ENCODE results near the gene DGKD.

Gene DGKD

DNA sequence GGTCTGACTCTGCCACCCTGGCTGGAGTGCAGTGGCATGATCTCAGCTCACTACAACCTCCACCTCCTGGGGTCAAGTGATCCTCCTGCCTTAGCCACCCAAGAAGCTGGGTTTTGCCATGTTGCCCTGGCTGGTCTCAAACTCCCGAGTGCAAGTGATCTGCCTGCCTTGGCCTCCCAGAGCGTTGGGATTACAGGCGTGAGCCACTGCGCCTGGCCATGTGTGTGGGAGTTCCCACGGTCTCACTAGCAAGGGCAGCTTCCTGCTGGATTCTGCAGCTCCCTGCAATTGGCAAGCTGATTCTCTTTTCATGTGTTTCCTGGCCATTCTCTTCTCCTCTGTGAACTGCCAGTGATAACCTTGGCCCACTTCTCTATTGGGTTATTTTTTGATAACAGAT is 128.3 kb downstream of the DGKD start:
- DNase-seq = no peak

DNA sequence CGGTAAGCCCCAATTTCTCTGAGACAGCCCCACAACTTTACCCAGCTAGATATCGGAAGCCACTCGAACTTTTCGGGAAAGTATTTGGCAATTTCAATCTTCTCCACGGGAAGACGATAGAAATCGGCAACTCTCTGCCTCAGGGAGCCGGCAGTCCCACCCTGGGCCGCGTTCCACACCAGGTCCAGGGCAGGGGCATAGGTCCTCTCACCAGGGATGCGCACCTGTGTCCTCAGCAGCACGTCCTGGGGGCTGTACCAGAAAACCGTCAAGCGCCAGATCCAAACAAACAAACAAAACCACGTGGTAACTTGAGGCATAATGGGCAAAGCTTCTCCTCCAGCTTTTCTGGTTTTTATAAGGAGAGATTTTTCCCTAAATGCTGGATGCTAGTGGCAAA is 131.4 kb downstream of the DGKD start:
- no peak for DNase-seq

DNA sequence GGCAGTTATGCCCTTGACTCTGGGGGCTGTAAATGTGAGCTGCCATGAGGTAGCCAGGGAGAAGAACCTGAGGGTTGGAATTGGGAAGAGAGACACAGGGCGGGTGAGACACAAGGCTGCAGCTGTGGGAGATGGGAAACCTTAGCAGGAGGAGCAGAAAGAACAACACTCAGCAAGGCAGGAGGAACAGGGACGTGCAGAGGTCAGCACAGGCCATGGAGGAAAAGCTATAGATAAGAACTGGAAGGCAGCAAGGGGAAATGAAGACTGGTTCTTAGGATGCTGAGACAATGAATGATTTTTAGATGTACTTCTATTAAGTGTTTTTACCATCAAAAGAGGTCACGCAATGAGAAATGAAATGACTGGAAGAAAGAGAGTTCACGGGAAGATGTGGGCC is 132.1 kb downstream of the DGKD start:
- DNase-seq = no peak

DNA sequence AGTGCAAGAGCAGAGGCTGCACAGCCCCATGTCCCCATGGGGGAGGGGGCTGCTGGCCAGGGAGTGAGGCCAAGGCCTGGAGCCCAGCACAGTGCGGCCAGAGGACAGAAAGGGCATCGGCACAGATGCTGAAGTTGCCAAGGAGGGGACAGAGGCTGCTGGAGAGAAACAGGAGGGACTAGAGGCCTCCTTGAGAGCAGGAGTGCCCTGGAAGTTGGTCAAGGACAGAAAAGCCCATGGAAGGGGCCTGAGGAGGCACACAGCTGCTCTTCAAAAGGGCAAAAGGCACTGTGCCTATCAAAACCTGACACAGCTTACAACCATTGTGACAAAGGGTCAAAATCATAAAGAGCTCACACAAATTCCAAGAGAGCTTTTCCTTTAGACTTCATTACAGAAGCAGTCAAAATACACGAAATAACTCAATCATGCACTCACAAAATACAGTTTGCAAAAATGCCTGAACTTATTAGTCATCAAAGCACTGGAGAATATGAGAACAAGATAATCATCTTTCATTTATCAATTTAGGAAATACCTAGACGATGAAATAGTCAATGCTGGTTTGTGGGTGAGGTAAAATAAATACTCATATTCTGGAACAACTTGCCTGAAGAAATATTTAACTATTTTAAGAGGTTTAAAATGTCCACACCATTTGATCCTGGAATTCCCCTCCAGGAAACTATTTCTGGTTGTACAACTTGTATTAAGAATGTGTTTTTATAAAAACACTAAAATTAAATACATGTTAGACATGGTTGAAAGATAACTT is 132.7 kb downstream of the DGKD start:
- no peak for DNase-seq

DNA sequence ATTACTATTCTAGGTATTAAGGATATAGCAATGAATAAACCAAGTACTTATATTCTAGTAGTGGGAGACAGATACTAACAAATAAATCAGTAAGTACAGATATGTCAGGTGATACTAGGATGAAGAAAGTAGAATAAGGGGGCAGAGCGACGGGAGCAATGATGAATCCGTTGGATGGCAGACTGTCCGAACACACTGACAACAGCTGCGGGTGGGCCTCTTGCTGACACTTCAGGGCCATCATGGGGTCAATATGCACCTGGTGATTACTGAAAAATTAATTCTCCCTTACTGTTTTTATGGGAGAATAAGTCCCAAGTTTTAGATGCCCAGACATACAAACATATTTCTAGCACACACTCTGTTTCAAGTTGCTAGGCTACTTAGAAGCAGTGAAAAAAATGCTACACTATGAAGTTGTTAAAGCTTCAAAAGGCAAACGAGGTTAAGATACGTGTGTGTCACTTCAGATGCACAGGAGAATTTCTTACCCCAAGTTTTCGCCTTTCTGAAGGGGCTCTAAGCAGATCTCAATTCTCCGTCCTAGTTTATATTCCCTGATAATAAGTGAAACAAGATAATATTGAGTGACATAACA is 133.6 kb downstream of the DGKD start:
- DNase-seq = no peak

DNA sequence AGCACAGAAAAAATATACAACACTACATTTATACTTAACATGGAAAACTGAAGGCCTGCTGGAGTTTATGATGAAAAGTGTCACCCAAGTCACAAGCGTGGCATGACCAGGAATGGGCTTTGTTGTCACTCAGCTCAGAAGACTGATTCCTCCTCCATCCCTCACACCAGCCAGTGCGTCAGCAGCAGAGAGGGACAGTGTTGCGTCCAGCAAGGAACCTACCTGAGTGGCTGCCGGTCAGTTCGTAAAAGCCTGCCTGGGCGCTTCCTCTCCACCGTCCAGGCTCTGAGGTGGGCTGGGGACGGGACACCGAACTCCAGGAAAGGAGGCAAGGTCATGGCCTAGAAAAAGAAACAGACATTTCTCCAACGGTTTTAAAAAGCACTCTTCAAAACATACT is 134.8 kb downstream of the DGKD start:
- DNase-seq = no peak

DNA sequence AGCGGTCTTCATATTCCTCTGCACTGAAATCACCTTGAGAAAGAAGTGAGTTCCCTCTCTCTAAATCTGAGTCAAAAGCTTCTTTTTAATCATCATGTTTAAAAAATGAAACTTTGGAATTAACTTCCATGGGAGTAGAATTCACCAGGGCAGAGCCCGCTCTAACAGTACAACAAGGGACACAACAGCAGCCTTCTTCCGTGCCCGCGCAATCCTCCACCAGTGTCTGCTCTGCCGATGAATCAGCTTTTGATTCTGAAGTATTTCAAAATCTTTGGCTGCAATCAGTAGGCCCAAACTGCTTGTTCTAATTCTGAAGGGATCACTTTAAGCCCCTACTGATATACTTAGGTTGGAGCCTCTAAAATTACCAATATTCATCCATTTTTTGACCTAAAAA is 135.4 kb downstream of the DGKD start:
- DNase-seq = no peak

DNA sequence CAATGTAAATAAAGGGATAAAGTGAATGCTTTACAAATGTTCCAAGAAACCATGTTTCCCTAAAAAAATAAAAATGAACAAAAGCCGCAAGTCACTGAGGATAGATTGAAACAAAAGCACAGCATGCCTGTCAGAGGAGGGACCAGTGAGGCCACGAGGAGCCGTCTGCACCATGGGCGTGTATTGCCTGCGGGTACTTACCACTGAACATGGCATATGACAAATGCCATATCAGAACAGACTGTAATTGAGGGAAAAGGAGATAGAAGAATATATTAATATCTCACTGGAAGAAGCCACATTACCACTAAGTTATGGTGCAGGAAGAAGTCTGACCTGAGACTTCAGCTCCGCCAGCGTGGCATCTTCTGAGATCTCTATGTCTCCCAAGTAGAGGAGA is 136.5 kb downstream of the DGKD start:
- no peak for DNase-seq

DNA sequence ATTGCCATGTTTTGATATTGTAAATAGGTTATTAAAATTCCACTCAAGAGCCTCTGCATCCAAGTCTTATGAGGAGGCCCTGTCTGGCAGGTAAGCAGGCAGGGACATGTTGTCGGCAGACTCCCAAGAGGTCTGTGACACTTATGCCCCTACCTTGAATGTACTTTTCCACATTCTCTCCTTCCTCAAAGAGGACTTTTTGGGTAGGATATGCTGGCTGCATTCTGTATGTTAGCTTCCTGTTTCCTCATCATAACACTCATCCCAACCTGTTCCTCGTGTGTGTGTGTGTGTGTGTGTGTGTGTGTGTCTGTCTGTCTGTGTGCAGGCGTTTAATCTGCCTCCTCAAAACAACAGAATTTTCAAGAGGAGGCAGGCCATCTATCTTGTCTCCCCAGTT is 137.0 kb downstream of the DGKD start:
- no peak for DNase-seq

DNA sequence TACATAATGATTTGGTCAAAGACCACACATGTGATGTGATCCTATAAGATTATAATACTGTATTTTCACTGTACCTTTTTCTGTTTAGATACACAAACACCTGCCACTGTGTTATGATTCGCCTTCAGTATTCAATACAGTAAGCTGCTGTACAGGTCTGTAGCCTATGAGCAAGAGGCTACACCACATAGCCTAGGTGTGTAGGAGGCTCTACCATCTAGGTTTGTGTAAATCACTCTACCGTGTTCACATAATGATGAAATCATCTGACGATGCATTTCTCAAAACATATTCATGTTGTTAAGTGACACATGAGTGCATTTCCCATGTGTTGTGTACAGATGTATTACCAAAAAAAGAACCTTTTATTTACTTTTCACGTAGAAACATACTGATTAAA is 137.8 kb downstream of the DGKD start:
- DNase-seq = no peak

DNA sequence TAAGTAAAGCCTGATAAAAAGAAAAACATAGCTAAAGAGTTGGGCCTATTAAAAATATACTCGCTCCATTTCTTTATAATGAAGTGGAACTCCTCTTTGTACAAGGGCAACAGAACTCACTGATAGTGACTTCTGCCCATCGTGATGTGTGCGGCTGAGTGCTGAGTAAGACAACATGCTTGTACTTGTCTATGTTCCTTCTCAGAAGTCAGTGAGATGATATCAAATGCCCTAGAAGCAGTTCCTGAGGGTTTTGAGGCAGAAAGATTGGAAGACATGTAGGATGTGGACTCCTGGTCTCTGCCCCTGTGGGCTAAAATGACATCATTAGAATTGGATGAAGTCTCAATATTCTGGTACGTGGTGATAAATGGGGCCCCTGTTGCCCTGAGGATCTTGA is 138.5 kb downstream of the DGKD start:
- DNase-seq = no peak

DNA sequence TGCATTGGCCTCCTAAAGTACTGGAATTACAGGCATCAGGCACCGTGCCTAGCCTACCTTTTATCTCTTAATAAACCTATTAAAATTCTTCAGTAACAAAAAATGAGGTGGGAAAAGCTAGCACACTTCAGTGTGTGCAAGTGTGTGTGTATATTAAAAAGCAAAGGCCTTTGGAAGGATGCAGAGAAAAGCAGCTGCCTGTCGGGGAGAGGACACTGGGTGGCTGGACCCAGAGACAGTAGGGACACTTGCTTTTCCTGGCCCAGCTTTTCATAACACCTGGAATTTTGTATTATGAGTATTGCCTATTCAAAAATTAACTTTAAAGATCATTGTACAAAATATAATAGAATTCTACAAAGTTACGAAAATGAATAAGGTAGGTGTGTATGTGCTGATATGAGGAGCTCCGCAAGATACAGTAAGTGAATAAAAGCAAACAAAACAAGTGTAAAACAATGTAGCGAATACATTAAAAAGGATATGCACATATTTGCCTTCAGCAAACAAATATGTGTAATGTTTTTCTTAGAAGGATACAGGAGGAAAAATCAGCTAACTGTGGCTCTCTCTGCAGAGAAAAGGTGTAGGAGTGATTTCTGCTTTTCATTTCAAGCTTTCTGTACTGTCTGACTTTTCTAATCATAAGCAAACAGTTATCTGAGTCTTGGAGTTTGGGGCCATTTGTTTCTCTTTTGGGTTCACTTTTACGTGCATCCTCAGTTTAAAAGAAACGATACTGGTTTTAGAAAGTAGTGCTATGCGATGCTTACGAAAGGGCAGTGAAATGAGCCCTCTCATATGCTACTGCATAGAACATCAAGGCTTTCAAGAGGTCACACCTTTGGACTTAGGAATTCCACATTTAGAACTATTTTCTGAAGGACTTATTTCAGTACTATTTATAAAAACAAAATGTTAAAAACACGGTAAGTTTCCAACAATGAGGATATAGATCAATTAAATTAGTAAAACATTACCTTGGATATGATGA is 141.5 kb downstream of the DGKD start:
- DNase-seq = no peak

DNA sequence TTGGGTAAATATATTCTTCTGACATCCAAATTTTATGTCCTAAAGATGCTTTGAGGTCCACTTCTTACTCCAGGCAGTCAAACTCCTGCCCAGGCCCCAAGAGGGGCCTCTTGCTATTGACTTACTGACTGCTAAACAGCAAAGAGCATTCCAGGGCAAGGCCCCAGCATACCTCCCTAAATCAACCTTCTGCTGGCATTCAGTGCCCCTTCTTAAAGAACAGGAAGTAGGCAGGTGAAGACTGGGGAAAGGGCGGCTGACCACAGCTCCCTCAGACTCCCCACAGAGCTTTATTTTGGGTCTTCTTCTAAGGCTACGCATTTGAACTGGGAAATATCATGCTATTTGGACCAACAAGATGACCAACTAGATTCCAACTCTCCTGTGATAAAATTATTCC is 143.4 kb downstream of the DGKD start:
- no peak for DNase-seq

DNA sequence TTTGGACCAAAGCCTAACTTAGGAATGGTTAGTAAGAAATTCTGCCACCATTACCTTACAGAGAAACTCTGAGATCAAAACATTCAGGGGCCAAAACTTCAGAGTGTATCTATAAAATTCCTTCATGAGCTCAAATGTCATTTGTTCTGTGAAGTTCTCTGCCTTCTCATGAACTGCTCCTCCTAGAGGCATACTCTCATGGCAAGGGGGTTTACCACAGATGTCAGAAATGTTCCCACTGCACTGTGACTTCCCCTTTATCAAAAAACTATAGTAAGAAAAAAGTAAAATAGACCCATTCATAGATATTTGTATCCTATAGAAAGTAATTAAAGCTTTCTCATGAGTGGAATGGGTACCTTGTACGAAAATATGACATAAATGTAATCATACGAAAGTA is 143.8 kb downstream of the DGKD start:
- DNase-seq = no peak

DNA sequence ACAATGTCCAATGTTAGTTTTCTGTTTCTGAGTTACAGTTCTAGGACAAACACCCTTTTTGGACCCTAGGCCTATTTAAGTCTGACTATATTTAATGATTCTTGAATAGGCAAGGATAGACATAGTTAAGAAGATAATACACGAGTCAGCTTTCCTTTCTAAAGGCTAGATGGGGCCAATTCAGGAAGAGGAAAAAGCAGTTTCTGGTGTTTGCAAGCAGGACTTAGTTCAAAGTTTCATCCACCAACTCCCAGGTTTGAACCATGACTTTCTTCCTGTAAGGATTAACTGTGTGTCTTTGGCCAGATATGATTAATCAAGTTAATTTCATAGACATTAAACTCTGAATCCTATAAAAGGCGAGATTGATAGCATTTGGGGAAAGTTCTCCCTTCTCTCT is 145.6 kb downstream of the DGKD start:
- no peak for DNase-seq

DNA sequence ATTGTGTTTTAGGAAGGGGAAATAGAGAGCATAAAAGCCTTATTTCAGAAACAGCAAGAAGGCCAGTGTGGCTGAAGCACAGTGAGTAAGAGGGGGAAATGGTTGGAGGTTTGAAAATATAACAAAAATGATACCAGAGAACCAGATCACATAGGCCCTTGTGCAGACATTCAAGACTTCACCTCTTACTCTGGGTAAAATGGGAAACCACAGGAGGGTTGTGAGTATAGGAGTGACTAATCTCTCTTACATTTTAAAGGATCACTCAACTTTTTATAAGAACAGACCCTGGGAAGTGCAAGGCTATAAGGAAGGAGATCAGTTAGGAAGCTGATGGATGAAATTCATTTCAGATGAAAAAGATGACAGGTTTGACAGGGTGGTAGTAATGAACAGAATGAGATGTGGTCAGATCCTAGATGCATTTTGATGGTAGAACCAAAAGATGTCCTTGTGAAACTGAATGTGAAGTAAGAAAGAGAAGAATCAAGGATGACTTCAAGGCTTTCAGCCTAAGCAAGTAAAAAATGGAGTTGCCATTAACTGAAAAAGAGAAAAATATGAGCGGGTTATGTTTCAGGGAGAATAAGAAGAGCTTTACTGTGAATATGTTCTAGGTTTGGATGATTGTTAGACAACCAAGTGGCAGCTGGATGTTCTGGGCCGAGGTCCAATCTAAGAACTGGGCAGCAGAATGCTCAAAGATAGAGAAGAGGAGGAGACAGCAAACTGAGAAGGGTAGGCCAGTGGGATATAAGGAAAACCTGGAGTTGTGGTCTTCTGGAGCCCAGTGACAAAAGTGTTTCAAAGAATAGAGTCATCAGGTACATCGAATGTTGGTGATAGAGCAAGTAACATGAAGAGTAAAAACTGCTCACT is 147.1 kb downstream of the DGKD start:
- DNase-seq = no peak

DNA sequence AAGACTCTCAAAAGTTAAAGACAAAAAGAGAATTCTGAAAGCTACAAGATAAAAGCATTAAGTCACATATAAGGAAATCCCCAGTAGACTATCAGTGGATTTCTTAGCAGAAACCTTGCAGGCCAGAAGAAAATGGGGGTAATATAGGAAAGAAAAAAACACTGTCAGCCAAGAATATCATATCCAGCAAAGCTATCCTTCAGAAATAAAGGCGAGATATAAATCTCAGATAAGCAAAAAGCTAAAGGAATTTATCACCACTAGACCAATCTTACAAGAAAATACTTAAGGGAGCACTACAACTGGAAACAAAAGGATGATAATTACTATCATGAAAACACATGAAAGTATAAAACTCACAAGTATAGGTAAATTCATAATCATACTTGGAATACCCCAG is 149.2 kb downstream of the DGKD start:
- no peak for DNase-seq

DNA sequence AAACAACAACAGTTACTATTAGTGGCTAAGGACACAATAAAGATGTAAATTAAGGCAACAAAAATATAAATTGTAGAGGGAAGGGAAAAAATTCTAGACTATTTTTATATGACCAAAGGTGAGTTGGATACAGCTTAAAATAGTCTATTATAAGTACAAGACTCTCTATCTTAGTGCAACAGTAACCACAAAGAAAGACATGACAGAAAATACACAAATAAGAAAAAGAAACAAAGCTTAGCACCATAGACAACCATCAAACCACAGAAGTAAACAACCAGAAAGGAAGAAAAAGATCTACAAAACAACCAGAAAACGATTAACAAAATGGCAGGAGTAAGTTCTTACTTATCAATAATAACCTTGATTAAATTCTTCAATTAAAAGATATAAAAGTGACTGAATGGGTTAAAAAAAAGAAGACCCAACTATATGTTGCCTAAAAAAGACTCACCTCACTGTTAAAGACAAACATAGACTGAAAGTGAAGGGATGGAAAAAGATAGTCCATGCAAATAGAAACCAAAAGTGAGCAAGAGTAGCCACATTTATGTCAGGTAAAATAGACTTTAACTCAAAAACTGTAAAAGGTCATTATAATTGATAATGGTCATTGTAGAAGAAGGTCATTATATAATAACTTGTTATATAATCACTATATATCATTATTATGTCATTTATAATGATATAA is 149.8 kb downstream of the DGKD start:
- DNase-seq = no peak

DNA sequence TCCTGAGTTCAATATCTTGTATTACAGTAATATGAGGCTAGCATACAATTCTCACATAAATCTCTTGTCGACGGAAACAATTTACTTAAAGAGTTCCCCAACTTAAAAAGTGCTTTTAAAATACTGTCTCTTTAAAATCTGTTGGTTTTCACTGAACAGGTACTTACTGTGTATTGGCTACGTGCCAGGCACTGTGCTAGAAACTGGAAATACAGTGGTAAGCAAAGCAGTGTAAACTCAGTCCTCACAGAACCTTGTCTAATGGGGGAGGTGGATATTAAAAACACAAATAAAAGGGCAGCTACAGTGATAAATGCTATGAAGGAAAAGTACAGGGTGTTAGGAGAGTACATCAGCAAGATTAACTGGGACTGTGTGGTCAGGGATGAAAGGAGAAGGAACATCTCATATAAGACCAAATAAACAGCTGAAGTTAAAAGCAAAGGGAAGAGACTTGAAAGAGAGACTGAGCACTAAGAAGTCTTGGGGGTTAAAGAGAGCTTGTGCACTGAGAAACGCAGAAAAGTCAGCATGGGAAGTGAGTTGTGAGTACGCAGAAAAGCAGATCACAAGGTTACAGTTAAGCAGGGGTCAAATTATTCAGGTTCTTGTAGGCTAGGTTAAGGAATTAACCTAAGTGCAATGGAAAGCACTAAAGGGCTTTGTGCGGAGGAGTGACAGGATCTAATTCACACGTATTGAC is 159.8 kb downstream of the DGKD start:
- DNase-seq = no peak

DNA sequence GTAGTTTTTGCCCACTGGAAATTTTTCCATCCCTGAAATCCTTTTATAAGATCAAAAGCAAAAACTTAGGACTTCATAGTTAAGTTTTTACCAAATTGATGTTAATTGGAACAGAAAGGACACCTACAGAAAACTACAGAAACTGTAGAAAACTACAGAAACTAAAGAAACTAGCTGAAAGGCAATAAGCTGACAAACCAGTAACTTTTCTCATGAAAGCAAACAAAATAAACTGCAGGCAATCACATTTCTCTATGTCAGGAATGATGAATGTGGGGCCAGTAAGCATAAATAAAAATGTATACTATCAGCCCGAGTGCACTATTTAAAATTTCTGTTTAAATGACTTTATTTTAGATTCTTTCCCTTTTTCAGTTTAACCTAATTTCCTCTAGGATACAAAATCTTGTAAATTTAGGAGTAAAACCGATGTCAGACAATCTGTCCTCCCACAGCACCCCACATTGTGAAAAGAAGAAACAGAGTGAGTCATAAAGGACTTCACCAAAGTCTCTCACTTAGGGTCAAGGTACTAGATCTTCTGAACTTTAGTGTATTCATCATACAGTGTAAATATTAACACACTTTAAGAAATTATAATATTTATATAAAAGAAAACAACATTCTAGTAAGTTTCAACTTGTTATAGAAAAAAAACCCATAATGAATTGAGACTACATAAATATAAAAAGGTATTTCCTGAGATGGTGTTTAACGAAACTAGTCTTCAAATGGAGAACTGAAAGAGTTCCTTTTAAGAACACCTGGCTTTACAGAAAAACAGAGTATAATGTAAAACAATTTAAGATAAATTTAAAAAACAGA is 165.7 kb downstream of the DGKD start:
- no peak for DNase-seq

All from CD4-positive, alpha-beta T cell treated with Interferon alpha-2 for 1 hour (primary cell).